Measurements from ENCODE around the gene RHBDL3. TPM values are rescaled to one million over a fixed set of nuclear protein-coding genes. Genes with fewer than 3 reads are reported as not detected.

RHBDL3 gene
- polyA plus RNA-seq, 1 donor from 2014 or later: 0.25 TPM

DNA sequence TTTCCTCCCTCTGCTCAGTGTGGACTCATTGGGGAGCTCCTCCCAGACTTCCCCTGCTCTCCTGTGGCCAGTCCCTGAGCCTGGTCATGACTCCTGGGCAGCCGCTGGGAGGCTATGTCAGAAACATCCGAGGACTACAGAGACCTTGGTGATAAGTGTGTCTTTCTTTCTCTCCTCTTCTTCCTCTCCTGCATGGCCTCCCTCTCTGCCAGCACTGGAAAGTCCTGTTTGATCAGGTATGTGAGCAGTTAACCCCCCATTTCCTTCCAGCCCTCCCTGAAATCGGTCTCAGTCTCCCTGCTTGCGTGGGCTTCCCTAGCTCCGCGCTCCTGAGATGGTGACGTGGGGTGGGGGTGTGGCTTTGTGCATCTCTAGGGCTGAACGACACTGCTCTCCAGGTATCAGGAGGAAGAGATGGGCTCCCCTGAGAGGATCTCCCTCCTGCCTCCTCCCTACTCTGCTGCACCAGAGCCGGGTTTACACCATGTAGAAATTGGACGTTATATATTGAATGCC lies 2.1 kb downstream of the RHBDL3 start:
- Histone ChIP-seq H3K9ac (ENCODE audit: low read length) (no peak overlapping the region), H3K4me2 (ENCODE audit: low read length) (no peak overlapping the region), H3K9me2 (ENCODE audit: insufficient read depth, low read length) (no peaks in the 10 kb centered on the region), H3F3A (ENCODE audit: insufficient read depth, low read length, poor library complexity, severe bottlenecking) (no peaks in the 10 kb centered on the region), H3K79me2 (replicated peaks; ENCODE audit: insufficient read depth, low read length) (no peaks in the 10 kb centered on the region), H3K36me3 (ENCODE audit: insufficient read depth, low read length) (no peaks in the 10 kb centered on the region), H3K27me3 (ENCODE audit: insufficient read depth, low read depth, low read length) (peaks cover 30% of the 10 kb centered on the region), H3K9me3 (ENCODE audit: low read length) (no peaks in the 10 kb centered on the region), H3K4me3 (ENCODE audit: low read length) (no peak overlapping the region), H2AFZ (ENCODE audit: low read depth, low read length) (no peak overlapping the region), H4K20me1 (ENCODE audit: insufficient read depth) (no peaks in the 10 kb centered on the region), H3K27ac (ENCODE audit: low read length) (no peak overlapping the region)
- TF ChIP-seq REST (IDR thresholded peaks at IDR 0.05; ENCODE audit: borderline replicate concordance) (no peak), CTCF (IDR thresholded peaks at IDR 0.05; ENCODE audit: poor library complexity, severe bottlenecking) (no peak), EZH2 (IDR thresholded peaks at IDR 0.05; ENCODE audit: borderline replicate concordance, insufficient read depth, low read length, poor library complexity, severe bottlenecking) (no peak), RAD21 (conservative IDR thresholded peaks at IDR 0.05) (no peak), POLR2AphosphoS5 (IDR thresholded peaks at IDR 0.05) (no peak), EP300 (conservative IDR thresholded peaks at IDR 0.05; ENCODE audit: poor library complexity, severe bottlenecking) (no peak), SMC3 (conservative IDR thresholded peaks at IDR 0.05; ENCODE audit: poor library complexity) (no peak), TAF1 (IDR thresholded peaks at IDR 0.05; ENCODE audit: low read depth) (no peak), MXI1 (conservative IDR thresholded peaks at IDR 0.05; ENCODE audit: poor library complexity, severe bottlenecking) (no peak)

DNA sequence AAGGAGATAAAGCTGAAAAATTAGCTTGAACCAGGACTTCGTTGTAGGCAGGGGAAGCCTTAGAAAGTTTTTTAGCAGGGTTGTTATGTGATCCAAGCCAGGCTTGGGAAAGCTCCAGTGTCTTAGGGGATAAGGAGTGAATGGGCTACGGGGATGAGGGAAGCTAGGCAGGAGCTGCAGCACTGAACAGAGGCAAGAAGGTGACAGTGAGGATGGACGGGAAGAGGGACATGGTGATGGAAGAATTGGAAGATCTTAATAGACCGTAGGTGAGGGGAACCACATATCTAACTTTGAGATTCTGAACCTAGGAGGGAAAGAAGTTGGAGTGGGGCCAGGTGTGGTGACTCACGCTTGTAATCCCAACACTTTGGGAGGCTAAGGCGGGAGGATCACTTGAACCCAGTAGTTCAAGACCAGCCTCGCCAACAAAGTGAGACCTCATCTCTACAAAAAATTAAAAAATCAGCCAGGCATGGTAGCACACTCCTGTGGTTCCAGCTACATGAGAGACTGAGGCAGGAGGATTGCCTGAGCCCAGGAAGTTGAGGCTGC lies 3.2 kb downstream of the RHBDL3 start:
- Histone ChIP-seq H3K9me2 (ENCODE audit: insufficient read depth, low read length) (no peaks in the 10 kb centered on the region), H3K79me2 (replicated peaks; ENCODE audit: insufficient read depth, low read length) (no peaks in the 10 kb centered on the region), H3K9ac (ENCODE audit: low read length) (no peak overlapping the region), H3K9me3 (ENCODE audit: low read length) (no peaks in the 10 kb centered on the region), H3K4me3 (ENCODE audit: low read length) (no peak overlapping the region), H3K27ac (ENCODE audit: low read length) (no peak overlapping the region), H2AFZ (ENCODE audit: low read depth, low read length) (no peak overlapping the region), H3K4me2 (ENCODE audit: low read length) (no peak overlapping the region), H3K36me3 (ENCODE audit: insufficient read depth, low read length) (no peaks in the 10 kb centered on the region), H4K20me1 (ENCODE audit: insufficient read depth) (no peaks in the 10 kb centered on the region), H3K27me3 (ENCODE audit: insufficient read depth, low read depth, low read length) (peaks cover 30% of the 10 kb centered on the region), H3F3A (ENCODE audit: insufficient read depth, low read length, poor library complexity, severe bottlenecking) (no peaks in the 10 kb centered on the region)
- TF ChIP-seq SMC3 (conservative IDR thresholded peaks at IDR 0.05; ENCODE audit: poor library complexity) (no peak), MXI1 (conservative IDR thresholded peaks at IDR 0.05; ENCODE audit: poor library complexity, severe bottlenecking) (no peak), RAD21 (conservative IDR thresholded peaks at IDR 0.05) (no peak), EP300 (conservative IDR thresholded peaks at IDR 0.05; ENCODE audit: poor library complexity, severe bottlenecking) (no peak), EZH2 (IDR thresholded peaks at IDR 0.05; ENCODE audit: borderline replicate concordance, insufficient read depth, low read length, poor library complexity, severe bottlenecking) (no peak), CTCF (IDR thresholded peaks at IDR 0.05; ENCODE audit: poor library complexity, severe bottlenecking) (no peak), POLR2AphosphoS5 (IDR thresholded peaks at IDR 0.05) (no peak), REST (IDR thresholded peaks at IDR 0.05; ENCODE audit: borderline replicate concordance) (no peak), TAF1 (IDR thresholded peaks at IDR 0.05; ENCODE audit: low read depth) (no peak)
